SKM-1 treated with dmso at 0.1 percent for 144 hours (cell line): Measurements from ENCODE around the gene TEAD1.

Source experiments
- DNase-seq: peaks from one replicate; lab custom pipeline; 2025; ENCODE audit not compliant: unreplicated experiment; lab: John Stamatoyannopoulos, UW

TEAD1 gene

DNA sequence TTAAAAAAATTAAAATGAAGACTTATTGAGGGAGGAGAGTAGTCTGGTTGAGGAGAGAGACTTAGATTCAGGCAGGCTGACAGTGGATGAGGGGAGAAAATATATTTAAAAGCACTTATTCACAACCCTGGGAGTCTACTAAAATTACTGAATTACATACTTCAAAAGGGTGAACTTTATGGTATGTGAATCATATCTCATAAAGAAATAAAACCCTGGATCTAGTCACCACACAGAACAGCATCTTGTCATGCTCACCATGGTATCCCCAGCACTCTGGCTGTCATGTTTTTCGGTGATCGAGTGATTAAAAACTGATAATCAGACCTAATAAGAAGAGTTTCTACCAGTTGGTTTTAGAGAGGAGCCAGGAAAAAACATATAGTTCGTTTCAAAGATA, 11.0 kb downstream of the TEAD1 start:
- DNase-seq, result no peak

DNA sequence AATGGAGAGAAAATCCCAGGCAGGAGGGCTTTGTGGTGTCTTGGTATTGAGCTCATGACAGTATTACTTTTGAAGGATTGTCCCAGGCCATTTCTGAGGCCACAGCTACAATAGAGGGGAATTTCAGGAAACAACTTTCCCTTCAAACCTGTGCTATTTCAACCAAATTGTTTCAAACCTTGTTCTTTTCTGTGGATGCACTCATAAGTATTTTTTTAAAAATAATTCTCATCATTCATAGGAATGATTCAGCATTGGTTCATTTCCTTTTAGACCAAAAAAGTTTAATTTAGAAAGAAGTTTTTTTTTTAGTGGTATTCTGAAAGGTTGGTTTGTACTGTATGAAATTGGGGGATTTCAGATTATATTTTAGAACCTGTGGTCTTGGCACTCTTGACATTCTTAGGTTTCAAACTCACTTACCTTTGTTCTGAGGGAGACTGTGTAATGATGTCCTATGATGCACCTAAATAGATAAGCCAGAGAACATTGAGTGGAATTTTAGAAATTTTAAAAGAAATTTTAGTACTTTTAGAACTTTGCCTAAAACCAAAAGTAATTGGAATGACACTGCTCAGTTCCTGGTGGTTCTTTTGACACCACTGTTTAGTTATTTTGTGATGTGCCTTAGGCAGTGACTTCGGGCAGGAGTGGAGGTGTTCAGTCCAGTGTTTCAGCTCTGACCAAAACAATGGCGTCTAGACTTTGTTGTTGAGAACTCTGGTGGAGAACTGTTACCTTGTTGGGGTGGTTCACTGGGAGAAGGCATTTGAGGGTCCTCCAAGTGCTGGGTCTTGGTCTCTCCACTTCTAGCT, 12.2 kb downstream of the TEAD1 start:
- DNase-seq, result no peak

DNA sequence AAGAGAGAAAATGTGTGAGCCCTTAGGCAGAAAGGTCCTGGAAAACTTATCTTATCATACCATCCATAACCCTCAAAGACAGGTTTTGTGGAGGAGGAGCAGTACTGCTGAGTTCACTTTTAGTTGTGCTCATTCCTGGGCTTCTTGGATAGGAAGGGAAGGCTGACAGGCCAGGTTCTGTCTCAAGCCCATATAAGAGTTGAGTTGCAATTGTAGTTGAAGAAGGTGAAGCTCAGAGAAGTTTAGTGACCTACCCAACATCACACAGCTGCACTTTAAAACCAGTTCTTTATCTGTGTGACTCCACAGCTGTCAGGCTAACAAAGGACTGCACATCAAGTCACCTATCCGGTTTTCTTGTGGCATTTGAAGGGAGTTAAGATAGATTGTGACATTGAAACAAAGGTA, 13.0 kb downstream of the TEAD1 start:
- no peak for DNase-seq

DNA sequence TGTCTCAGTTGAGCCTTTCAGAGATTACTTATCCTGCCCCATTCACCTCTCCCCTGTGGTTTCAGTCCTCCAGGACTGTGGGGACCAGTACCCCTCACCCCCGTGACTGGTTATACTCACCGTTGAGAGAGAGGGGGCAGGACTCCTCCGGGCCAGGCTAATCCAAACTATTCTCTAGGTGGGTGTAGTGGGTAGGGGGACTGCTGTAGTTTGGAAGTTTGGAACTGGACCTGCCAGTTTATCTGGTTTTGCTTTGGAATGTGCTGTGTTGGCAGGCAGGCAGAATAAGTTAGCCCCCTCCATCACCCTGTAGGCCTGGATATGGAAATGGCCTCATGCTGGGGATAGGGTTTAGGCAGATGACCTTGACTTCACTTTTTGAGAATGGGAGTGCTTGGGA, 13.5 kb downstream of the TEAD1 start:
- DNase-seq, result no peak

DNA sequence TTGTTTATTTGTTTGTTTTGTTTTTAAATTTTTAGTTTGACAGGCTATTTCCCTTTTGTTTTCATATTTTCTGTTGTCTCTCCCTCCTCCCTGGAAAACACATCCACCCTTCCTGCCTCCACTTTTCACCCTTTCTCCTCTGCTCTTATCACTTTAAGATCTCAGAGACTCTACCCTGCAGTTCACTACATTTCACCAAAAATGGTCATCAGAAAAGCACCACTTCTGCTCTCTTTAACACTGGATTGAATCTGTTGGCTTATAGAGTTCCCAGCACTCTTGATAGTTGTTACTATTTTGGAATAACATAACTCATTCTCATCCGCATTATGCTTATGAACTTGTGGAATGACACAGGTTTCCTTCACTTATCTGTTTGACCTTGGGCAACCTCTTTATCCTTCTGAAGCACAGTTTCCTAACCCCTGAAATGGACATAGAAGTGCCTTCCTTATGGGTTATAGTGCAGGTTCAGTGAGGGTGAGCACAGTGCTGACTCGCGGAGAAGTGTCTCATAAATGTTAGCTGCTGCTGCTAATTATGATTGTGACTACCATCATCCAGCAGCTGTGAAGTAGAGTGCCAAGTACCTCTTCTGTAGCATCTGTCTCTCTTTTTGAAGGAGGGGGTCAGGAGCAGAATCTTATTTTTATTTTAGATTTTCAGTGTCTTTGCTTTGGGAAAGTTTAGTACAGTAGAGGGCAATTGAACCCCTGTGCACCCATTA, 15.0 kb downstream of the TEAD1 start:
- DNase-seq, result no peak

DNA sequence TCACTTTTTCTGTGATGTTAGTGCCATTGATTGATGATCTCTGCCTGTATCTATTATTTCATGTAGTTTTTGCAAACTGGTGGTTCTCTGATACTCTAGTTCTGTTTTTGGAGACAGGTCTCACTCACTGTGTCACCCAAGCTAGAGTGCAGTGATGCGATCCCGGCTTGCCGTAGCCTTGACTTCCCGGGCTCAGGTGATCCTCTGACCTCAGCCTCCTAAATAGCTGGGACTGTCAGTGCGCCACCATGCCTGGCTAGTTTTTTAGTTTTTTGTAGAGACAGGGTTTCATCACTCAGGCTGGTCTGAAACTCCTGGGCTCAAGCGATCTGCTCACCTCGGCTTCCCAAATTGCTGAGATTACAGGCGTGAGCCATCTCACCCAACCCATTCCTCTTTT, 16.4 kb downstream of the TEAD1 start:
- DNase-seq, result no peak

DNA sequence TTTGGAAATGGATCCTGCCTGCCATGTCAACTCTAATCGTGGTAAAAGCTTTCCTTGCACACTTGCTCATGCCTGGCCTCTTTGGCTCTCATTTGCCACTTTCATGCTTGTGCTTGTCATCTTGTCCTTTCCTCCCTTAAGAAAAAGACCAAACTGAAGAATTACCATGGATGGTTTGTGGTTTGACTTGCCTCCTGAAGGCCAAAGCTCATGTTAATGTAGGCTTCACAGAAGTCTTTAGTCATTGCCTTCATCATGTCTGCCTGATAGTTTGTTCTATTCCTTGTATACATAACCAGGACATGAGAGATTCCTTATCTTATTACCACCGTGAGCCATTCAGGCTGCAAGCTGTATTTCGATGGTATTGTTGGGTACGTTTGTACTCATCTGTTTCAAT, 17.3 kb downstream of the TEAD1 start:
- no peak for DNase-seq

DNA sequence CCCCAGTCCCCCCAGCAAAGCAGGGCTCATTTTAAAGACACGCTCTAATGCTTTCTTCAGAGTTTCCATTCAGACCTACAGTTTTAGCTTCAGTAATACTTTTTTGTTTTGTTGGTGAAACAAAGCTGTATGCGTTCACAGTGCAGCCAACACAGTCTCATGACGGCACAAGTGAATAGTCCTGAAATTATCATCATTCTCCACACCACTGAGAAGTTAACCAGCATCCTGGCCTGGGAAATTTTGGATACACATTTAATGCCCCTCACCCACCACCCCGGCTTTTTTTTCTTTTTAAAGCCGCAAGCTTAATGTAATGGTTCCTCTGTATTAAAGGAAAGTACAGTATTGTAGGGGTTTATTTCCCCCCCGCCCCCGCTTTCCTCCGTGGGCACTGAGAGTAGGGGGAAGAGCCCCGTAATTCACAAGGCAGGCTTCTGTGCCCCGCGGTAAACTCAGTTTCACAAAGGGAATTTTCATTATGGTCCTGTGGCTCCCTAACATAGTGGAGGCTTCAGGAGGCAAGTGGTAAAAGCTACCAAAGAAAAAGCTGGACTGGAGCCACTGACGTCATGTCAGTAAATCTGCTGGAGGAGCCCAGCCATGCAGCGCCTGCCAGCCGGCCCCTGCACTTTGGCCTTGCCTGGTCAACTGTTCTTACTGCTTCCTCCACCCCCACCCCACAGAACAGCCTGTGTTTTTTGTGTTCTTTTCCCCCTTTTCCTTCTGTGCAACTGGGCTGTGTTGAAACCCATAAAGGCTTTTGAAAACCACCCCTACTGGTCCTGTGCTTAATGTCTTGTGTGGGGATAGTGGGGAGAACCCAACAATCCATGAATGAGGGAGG, 18.2 kb downstream of the TEAD1 start:
- DNase-seq, result no peak

DNA sequence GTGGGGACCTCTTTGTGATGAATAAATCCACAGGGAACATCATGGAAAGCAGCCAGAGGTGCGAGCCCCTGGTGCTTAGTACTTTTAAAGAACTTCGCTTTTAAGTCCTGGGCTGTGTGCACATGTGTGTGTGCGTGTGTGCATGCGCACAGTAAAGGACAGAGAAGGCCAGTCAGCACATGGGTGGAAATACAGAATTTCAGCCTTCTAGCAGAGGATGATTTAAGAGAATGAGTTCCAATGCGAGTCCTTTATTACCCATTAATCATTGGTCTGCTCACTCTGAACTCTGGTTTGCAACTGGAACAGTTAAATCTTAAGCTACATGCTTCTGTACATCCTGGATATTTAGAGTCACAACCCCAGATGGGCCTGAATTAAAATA, 18.9 kb downstream of the TEAD1 start:
- no peak for DNase-seq

DNA sequence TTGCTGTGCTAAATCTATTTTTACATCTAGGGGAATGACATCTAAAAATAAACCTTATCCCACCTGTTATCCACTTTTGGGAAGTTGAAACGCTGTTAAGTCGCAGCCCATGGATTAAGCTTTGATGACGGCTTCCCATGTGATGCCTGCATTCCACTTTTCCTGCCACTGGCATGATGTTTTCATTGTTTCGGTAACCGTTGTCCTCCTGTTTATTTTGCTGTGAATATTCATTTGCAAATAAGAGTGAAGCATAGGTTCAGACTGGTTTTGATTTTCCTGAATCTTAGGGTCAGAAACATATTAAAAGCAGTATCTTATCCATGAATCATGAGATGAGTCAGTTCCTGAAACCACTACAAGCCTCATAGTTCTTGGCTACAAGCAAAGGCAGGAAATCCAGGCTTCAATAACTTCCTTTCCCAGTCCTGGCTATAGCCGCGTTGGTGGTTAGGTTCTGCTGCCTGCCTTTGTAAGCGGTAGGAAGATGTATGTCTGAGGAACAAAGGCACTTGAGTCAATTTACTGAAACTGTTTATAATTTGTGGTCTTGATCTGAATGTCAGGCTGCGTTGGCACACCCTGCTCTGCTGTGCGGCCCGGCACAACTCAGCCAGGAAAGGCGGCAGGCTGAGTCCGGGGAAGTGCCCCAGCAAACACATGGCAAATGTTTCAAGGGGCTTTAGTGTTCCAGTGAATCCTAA, 19.4 kb downstream of the TEAD1 start:
- no peak for DNase-seq

DNA sequence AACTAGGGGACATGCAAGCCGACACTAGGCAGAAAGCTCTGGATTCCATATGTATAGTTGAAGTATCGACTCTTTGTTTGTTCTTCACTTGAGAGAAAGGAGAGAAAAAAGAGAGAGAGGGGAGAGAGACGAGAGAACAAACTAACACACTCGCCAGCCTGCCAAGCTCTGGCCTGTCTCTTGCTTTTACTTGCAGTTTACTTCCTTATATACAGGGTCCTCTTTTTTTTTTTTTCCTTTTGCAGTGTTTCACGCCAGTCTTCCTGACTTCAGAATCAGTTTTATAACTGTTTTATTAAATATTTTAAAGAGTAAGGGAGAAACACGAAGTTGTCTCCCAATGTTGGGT, 19.9 kb downstream of the TEAD1 start:
- DNase-seq, result no peak

DNA sequence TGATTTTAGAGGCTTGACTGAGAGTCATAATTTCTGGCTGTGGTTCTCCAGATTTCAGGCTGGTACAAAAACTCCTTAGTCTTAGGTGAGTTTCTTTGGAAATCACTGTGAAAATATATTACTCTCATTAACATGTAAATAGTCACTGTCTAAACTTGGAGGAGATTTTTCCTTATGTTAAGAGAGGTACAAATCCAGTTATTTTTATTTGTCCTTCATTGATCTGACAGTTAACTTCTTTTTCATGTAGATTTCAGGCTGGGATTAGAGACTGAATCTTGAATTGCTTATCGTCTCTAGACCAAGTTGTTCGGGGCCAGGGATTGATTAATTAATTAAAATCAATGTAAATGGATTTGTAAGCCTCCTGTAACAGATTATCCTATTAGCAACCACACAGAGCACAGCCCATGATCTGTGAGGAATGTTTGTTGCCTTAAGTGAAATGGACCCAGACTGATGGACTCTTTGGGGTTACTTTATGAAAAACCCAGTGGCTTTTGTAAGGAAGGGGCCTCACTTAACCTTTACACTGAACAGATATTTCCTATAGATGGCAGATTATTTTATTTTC, 21.1 kb downstream of the TEAD1 start:
- DNase-seq, result no peak

DNA sequence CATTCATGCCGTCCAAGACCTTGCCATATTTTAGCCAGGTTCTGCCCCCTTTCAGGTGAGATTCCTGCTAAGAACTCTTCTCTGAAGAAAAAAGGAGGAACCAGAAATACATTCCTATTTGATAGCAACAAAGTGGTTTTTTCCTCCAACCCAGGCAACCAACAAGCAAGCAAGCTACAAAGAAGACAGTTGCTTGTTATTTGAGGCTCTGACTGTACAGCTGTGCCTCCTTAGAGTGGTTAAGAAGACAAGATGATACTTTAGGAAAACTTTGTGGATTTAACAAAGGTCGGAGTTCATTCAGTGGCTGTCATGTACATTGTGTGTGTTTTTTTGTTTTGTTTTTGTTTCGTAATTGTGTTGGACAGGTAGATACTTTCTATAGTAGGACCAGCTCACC, 21.7 kb downstream of the TEAD1 start:
- no peak for DNase-seq

DNA sequence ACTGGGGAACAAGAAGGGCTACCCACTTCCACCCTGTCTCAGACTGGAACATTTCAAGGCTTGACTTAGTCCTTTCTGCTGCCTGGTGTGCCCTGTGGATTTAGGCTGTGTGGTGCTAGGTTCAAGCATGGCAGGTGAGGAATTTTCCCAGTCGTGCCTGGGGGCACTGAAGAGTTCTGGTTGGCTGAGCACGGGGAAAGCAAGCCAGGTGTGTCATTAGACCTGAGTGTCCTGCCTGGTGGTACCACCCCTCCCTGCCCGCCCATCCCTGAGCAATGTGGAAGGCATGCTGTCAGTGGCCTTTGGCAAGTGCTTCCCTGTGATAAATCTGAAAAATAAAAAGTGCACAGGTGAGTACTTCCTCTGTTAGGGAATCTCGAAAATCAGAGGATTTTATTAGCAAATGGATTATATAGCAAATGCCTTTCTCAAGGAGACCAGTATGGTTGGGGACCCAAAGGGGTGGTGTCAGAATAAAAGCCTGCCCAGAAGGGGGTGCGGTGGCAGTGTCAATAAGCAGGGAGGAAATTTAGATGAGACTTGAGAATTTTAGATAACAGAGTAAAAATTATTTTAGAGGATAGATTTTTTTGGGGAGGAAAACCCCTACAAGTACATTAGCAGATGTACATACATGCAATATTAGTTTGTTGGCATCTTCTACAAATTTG, 22.8 kb downstream of the TEAD1 start:
- no peak for DNase-seq

DNA sequence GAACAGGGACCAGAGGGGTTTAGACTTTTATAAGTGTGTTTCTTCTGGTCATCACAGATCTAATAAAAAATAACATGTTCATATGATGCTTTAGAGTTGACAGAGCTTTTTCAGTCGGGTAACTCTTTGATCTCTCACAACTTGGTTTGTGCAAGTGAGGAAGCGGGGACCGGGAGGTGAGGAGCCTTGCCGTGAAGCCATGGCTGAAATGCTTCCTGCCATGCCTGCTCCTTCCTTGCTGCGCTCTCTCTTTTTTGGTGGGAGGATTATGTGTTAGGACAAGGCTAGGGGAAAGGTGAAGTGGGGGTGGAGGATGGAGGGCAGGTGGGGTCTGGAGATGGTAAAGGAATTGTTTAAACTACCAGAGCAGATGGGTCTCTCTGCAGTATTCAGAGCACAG, 23.8 kb downstream of the TEAD1 start:
- DNase-seq, result no peak

DNA sequence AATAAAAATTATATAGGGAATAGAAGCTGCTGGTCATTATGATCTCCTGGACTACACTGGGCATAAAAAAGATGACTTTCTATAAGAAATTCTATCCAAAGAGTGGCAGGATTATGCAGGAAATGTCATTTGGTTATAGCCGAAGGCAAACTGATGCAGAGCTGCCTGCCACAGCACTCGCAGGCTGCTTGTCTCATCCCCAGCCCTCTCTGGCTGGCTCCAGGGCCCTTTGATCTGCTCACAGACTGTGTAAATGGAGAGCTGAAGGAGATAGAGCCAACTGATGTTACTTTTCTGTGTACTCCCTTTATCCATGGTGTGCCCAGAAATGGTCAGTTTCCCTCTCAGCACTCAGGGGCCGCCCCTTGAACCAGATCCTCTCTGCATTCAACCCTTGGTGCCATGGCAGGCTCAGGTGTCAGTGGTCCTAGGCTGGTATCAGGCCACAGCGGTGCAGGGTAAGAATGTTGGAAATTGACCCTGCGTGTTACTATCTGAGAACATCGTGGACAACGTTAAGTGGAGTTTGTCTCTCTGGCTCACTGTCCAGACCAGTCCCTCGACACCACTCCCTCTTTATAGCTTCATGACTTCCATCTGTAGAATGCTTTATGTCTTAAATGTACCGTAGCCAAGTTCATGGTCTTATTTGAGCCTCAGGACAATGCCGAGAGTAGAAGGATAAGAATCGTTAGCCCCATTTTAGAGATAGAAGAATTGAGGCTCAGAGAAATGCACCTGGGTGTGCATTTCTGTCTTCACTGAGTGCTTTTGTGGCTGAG, 27.8 kb downstream of the TEAD1 start:
- DNase-seq, result no peak

DNA sequence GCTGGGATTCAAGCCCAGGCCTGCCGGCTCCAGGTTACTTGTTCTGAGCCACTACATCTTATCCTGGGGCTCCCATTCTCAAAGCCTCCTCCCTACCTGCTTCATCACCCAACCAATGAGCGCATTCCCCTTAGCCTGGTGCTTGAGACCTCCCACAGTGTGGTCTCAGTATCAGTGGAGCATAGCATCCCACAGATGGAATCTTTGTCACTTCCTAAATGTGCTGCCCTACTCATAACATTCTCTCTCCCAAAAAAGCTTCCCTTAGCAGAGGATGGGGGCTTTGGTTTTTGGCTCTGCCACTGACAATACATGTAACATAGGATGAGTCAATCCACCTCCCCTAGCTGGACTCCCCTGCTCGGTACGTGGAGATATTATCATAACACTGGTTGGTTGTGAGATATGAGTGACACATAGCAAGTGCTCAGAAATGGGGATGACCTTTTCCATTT, 28.8 kb downstream of the TEAD1 start:
- no peak for DNase-seq

DNA sequence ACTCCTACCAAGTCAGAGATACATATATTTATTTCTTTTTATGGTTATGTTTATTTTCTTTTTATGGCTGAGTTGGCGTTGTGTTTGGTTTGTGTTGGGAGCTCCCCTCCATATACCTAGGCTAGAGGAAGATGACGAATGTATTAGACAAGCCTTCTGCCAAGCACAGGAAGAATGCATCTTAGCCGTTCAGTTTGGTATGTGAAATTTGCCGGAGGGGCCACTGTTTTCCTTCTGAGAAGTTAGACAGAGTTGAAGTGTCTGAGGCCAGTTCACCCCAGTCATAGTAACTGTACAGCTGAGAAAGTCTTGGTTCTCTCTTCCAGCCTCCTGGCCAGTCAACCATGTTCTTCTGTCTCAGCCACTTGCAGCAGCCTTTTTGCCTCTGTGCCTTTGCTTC, 29.8 kb downstream of the TEAD1 start:
- DNase-seq, result no peak

DNA sequence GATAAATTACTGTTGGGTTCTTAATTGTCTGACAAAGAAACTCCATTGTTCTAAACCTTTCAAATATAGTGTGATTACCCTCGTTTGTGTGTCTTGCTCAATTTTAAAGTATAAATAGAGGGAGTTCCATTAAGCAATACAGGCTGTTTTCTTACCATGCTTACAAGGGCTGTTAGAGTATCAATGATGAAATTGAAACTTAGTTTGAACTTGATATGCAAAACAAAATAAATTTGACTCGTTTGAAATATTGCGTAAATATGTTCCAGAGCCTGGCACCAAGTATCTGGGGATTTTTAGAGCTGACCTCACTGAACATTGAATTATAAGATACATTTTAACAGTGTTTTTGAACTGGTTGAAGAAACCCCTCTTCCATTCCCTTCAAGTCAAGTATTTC, 31.7 kb downstream of the TEAD1 start:
- no peak for DNase-seq
